HG03103 (cell line): ENCODE data around the gene ALK.

Source experiments
- ATAC-seq: cut with Tn5 transposase; IDR thresholded peaks from one replicate; pipeline ENCODE4 v1.9.1; 2021; ENCODE audit warnings: low read depth; ENCODE audit not compliant: unreplicated experiment

Gene ALK

DNA sequence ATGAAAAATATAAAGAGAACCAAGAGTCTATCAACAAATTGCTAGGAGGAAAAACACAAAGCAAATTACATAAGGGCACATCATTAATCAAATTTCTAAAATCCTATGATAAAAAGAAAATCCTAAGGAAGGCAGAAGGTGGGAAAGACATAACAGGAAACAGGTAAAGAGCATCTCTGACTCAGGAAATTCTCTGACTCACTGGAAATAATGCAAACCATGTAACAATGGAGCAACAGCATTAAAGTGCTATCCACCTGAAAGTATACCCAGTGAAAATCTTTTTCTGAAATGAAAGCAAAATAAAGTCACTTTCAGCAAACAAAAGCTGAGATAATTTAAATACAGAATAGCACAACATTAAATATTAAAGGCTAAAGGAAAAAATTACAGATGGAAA lies 10.9 kb downstream of the ALK start:
- ATAC-seq = no peak

- no peak for ATAC-seq
Observed at GRCh38 chr2:29902356-29902755, 19.0 kb downstream of the ALK start.

- no peak for ATAC-seq
Observed at GRCh38 chr2:29900971-29901633, 20.3 kb downstream of the ALK start.

GRCh38 chr2:29898999-29899398 lies 22.4 kb downstream of the ALK start:
- no peak for ATAC-seq

DNA sequence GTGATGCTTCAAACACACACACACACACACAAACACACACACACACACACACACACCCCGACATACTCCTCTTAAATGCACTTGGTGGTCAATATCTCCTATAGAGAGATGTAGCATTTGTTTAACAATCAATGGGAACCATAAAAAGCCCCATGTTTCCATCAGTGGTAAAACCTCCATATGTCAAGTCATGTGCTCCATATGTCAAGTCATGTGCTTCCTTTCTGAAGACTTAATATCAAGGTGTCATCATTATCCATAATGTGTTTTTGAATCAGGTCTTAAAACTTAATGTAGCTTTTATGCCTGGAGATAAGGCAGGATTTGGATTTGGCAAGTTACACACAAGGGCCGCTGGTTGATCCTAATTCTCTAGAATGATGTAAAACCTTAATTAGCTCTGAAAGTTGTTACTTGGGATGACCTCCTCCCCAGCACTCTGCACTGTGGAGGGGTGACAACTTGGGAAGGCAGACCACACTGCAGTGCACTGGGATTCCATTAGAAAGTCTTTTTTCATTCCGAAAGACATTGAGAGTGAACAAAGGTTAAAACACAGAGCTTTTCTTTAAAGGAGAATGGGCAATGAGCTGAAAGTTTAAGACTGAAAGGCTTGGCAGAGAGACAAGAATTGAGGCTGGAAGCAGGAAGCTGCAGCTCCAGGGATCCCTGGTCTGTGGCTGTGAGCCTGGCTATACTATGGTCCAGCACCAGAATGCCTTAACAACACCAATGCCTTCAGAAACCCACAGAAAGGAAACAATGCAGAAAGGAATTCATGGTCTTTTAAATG lies 26.4 kb downstream of the ALK start:
- ATAC-seq = no peak

- ATAC-seq = no peak
Observed at GRCh38 chr2:29892585-29893259, 28.7 kb downstream of the ALK start.

GRCh38 chr2:29881089-29881730 lies 40.2 kb downstream of the ALK start:
- no peak for ATAC-seq

- ATAC-seq = no peak
Observed at GRCh38 chr2:29880084-29880483, 41.3 kb downstream of the ALK start.

- ATAC-seq = no peak
Observed at GRCh38 chr2:29879456-29879855, 41.9 kb downstream of the ALK start.

GRCh38 chr2:29878898-29879297 lies 42.5 kb downstream of the ALK start:
- no peak for ATAC-seq

DNA sequence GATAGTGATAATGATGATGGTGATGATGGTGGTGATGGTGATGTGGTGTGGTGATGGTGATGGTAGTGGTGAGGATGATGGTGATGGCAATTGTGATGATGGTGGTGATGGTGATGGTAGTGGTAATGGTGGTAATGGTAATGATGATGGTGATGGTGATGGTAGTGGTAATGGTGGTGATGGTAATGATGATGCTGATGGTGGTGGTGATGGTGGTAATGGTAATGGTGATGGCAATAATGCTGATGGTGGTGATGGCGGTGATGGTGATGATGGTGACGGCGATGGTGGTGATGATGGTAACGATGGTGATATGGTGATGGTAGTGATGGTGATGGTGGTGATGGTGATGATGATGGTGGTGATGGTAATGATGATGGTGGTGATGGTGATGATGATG lies 45.0 kb downstream of the ALK start:
- ATAC-seq = no peak

DNA sequence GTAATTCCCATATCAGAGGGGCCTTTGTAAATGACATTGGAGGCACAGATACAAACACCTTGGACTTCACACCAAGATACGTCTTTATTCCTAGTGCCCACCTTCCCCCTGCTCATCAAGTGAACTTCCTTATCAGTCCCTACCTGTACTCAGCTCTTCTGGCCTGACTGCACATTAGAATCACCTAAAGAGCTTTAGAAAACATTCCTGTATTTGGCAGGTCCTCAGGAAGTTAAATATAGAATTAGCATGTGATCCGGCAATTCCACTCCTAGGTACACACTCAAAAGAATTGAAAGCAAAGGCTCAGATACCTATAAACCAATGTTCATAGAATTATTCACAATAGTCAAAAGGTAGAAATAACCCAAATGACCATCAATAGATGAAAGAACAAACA lies 46.6 kb downstream of the ALK start:
- ATAC-seq = no peak

DNA sequence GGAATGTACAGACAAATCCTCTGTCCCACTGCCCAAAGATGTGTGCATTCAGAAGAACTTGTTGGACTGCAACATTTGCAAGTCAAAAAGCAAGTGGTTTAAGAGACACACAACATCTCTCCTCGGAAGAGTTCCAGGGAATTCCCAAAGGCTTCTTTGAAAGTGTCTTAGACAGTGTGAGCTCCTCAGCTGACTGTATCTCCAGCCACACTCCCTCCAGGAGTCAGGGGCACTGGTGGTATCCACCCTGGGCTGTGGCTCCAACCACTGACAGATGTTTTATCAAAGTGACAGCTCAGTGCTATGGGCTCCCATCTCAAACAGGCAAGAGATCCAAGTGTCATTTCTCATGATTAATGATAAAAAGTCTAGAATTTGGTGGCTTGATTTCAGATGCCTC lies 48.5 kb downstream of the ALK start:
- no peak for ATAC-seq

DNA sequence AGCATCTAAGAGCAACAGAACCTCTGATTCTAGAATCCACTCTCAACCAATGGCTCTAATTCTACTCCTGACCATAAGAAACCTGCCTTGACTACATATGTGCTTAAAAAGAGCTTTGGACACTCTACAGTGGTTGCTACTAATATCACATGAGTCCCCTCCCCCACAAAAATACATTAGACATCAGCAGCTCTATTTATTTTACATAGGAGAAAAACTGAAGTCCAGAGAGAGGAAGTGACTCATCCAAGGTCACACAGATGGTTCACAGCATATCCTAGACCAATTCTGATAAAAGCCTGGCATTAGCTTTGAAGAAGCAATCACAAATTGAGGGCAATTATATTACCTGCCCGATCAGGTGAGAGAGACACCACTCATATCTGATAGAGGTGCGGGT lies 49.8 kb downstream of the ALK start:
- no peak for ATAC-seq

DNA sequence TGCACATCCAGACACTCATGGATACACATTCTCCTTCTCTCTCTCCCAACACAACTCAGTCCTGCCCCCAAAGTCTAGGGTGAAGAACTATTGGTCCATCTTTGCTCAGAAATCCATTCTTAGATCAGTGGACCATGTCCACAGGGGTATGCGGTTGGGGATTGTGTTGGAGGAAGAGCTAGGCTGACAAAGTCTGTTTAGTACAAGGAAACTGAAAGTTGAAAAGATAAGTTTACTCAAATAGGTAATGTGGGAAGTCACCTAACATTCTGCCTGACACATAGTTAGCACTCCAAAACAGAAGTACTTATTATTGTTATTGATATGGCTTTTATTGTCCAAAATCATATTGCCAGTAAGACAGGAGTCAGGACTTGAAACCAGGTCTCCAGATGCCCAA lies 55.9 kb downstream of the ALK start:
- no peak for ATAC-seq

DNA sequence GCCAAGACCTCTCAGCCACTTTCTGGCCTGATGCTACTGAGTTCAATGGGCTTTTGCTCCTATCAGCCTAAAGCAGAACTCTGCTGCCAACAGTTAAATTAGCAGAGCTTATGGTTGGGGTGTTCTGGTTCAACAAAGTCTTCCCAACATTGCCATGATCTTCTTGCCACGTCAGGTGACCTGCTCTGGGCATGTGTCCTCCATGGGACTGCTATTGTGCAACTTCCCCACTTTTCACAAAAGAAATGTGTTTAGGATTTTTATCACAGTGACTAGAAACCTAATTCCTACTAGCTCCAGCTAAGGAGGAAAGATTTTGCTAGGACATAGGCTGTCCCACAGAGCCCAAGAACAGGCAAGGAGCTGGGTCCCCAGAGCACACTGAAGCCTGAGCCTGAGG lies 56.4 kb downstream of the ALK start:
- ATAC-seq = no peak

GRCh38 chr2:29855924-29856639 lies 65.3 kb downstream of the ALK start:
- ATAC-seq = no peak

GRCh38 chr2:29850794-29851193 lies 70.6 kb downstream of the ALK start:
- ATAC-seq = no peak

GRCh38 chr2:29848566-29849310 lies 72.6 kb downstream of the ALK start:
- no peak for ATAC-seq

DNA sequence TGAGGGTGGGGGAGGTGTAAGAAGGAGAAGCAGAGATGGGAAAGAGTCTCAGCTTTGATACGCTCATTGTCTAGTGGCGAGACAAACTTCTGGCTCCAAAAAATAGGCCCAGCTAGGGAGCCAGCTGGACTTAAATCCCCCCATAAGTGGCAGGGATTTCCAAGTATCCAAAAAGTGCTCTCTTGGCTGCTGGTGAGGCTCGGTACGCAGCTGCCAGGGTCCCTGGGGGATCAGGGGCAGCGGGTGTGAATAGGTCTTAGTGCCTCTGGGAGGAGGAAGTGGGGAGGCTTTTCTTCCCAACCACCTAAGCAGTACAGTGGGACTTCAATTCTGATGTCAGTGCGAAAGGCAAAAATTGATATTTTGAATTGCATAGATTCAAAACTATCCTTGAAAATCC lies 73.5 kb downstream of the ALK start:
- ATAC-seq = no peak
